Brain microvascular endothelial cell (primary cell): ENCODE data around the gene PSMB2.

ENCODE experiments used
- DNase-seq: peaks from one replicate; pipeline ENCODE4 v3.0.0-alpha.2; 2020
- H3K27ac ChIP-seq: fragments of 250-450 bp; sonication (Bioruptor Pico); 2 replicates; pipeline ENCODE4 v1.5.1; 2020; ENCODE audit warnings: mild to moderate bottlenecking, moderate library complexity
- H3K27me3 ChIP-seq: fragments of 250-450 bp; sonication (Bioruptor Pico); replicated peaks from 2 replicates; pipeline ENCODE4 v1.5.1; 2020; ENCODE audit warnings: mild to moderate bottlenecking
- H3K36me3 ChIP-seq: fragments of 250-450 bp; sonication (Bioruptor Pico); replicated peaks from 2 replicates; pipeline ENCODE4 v1.5.1; 2020; ENCODE audit warnings: mild to moderate bottlenecking
- H3K4me3 ChIP-seq: 2 replicates; pipeline ENCODE4 v1.5.1; 2011; ENCODE audit warnings: low read depth, mild to moderate bottlenecking, control low read depth, low read length, moderate library complexity
- in situ Hi-C: cut with HindIII; loops from 2 replicates; pipeline ENCODE4 v1.10.0; 2017; ENCODE audit warnings: low sequenced_read_pairs, low pct_ligation_motif_present
- TF ChIP-seq, protein P1 (sequence below): IDR thresholded peaks from 2 replicates; pipeline ENCODE4 v1.5.1; 2011; ENCODE audit warnings: low read depth, mild to moderate bottlenecking, moderate library complexity, low read length, control low read depth, inconsistent platforms; ENCODE audit errors: missing control alignments

Gene PSMB2

DNA sequence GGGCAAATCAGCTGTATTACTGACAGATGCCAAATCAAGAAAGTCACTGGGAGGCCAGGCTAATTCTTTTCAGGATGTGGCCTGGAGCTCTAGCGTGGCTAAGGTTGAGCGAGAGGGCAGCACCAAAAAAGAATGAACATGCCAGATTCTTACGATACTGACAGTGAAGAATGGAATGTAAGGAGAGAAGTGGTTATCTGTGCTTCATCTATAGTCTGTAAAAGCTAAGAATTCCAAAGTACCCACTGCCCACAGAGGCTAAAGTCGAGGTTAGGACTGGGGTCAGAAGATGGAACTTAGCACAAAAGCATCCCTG, 35.5 kb downstream of the PSMB2 start:
- Histone ChIP-seq H3K27ac (peak overlapping the region; percentile 63), H3K36me3 (peaks cover 44% of the 10 kb centered on the region), H3K4me3 (no peak overlapping the region), H3K27me3 (no peaks in the 10 kb centered on the region)
- TF ChIP-seq, protein P1, sequence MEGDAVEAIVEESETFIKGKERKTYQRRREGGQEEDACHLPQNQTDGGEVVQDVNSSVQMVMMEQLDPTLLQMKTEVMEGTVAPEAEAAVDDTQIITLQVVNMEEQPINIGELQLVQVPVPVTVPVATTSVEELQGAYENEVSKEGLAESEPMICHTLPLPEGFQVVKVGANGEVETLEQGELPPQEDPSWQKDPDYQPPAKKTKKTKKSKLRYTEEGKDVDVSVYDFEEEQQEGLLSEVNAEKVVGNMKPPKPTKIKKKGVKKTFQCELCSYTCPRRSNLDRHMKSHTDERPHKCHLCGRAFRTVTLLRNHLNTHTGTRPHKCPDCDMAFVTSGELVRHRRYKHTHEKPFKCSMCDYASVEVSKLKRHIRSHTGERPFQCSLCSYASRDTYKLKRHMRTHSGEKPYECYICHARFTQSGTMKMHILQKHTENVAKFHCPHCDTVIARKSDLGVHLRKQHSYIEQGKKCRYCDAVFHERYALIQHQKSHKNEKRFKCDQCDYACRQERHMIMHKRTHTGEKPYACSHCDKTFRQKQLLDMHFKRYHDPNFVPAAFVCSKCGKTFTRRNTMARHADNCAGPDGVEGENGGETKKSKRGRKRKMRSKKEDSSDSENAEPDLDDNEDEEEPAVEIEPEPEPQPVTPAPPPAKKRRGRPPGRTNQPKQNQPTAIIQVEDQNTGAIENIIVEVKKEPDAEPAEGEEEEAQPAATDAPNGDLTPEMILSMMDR = no peak
- peak; percentile 54 for DNase-seq
- in situ Hi-C loops = no loop called here

DNA sequence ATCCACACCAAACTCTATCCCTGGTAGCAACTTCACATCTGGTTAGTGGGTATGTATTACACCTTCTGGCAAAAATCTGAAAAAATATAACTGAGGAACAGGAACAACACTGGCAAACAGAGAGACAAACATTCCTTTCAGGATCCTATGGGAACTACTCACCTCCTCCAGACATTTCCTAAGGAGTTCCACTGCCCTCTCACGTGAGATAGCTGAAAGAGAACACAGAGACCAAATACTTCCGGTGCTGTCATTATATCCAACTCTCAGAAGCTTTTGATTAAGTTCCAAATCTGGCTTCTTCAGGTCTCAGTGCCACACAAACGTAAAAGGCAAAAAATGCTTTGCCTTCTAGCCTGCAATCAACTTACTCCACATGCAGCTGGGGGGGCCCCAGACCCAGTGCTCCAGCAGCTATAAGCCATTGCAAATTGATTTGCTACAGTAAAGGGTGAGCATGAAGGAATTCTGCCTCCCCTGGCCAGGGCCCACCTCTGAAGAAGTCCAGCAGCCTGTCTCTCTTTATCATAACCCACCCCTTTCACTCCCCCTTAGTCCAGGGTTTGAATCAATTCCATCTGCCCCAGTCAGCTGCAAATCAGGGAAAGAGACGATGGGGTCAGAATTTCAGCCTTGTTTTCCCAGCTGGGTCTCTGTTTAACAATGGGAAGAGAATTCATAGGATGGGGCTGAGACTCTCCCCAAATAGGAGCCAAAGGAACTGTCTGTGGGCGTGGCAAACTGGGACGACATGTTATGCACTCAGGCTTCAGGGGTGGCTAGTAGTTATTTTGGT, 36.1 kb downstream of the PSMB2 start:
- Histone ChIP-seq H3K36me3 (peaks cover 47% of the 10 kb centered on the region), H3K4me3 (no peak overlapping the region), H3K27ac (peak overlapping the region; percentile 63), H3K27me3 (no peaks in the 10 kb centered on the region)
- DNase-seq = no peak
- TF ChIP-seq, protein P1 = no peak
- in situ Hi-C loops = no loop called here

DNA sequence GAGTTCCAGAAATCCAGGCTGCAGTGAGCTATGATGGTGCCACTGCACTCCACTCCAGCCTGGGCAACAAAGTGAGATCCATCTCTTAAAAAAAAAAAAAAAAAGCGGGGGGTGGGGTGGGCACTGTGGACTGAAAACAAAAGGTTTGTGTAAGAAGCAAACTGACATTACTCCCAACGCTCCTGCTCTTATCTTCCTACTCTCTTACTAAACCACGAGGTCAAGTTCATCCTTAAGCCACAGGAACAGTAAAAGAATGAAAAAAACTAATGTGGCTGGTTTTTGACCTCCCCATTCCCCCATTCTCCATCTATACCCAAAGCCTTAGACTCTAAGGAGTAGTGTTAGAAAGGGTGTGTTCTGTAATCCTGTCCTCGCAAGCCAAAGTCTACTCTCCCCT, 37.4 kb downstream of the PSMB2 start:
- Histone ChIP-seq H3K27ac (no peak overlapping the region), H3K27me3 (no peaks in the 10 kb centered on the region), H3K36me3 (peaks cover 38% of the 10 kb centered on the region), H3K4me3 (no peak overlapping the region)
- DNase-seq = peak; percentile 12
- in situ Hi-C loops = no loop called here
- TF ChIP-seq, protein P1 = no peak

DNA sequence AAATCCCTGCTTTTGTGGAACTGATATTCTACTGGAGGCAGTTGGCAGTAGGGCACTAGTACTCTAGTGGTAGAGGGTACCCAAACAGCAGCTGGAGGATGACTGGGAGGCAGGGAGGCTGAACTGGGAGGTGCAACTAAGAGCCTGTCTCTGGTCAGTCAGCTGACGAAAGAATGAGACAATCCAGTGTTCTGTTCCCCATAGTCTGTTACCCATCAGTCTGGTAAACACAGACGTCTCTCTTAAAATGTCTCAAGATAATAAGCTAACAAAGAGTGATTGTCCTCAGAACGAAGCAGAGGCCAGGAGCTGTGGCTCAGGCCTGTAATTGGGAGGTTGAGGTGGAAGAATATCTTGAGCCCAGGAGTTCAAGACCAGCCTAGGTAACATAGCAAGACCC, 37.9 kb downstream of the PSMB2 start:
- peaks cover 34% of the 10 kb centered on the region for H3K36me3 ChIP-seq
- DNase-seq = no peak

DNA sequence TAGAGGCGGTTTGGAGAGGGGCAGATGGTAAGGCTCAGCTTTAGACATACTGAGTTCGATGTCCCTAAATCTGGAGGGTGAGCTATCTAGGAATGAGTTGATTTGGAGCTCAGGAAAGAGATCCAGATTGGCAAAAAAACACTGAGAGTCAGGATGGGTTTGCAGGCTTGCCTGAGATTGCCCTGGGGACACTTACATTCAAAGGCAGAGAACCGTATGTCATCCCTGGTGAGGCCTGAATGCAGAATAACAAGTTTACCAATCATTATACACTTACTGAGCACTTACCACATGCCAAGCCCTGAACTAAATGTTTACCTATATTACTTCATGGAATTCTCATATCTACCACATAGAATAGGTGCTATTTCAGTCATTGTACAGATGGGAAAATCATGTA, 40.7 kb downstream of the PSMB2 start:
- Histone ChIP-seq H3K36me3 (peaks cover 31% of the 10 kb centered on the region), H3K27me3 (no peaks in the 10 kb centered on the region), H3K27ac (no peak overlapping the region), H3K4me3 (no peak overlapping the region)
- DNase-seq = no peak
- in situ Hi-C loops = no loop called here
- TF ChIP-seq, protein P1 = no peak

More for the DNA sequence above, 37.9 kb downstream of the PSMB2 start:
- no peaks in the 10 kb centered on the region for H3K27me3 ChIP-seq
- TF ChIP-seq, protein P1 = no peak
- no peak overlapping the region for H3K4me3 ChIP-seq
- in situ Hi-C loops = no loop called here
- H3K27ac ChIP-seq = no peak overlapping the region

DNA sequence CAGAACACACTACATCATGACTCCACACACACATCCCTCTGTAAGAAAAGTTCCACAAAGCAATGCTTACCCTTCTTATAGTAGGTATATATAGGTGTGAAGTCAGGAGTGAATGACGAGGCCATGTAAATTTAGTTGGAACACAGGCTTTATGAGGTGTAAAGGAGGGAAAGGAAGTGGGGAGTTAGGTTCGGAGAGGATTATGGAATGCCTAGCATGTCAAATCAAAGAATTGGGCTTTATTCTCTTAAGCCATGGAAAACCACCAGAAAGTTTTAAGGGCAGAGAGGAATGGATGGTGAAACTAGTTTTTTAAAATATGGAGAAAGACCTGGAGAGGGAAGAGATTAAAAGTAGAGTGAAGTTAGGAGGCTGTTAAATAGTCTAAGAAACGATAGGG, 41.9 kb downstream of the PSMB2 start:
- no peaks in the 10 kb centered on the region for H3K27me3 ChIP-seq
- H3K4me3 ChIP-seq = no peak overlapping the region
- H3K27ac ChIP-seq = no peak overlapping the region
- peaks cover 31% of the 10 kb centered on the region for H3K36me3 ChIP-seq
- in situ Hi-C loops = no loop called here
- DNase-seq = no peak
- TF ChIP-seq, protein P1 = no peak
